Testis (tissue), 2 donors: ENCODE measurements around the gene MEF2C.

Source experiments
- POLR2A ChIP-seq: fragments of 450-650 bp; IDR thresholded peaks from one replicate; pipeline ENCODE4 v1.6.1; 2017; ENCODE audit warnings: antibody characterized with exemption, mild to moderate bottlenecking, moderate library complexity
- TF ChIP-seq, protein P1 (sequence below), 3 experiments: fragments of 450-650 bp in 2 of 3; fragments of 200-600 bp in 1 of 3; sonication (generic) in 1 of 3; IDR thresholded peaks; one replicate each; pipeline ENCODE4 v1.5.1; 2016 to 2019; ENCODE audit warnings: antibody characterized with exemption in 3 of 3, mild to moderate bottlenecking in 2 of 3, moderate library complexity in 1 of 3

- TF ChIP-seq, protein P1, sequence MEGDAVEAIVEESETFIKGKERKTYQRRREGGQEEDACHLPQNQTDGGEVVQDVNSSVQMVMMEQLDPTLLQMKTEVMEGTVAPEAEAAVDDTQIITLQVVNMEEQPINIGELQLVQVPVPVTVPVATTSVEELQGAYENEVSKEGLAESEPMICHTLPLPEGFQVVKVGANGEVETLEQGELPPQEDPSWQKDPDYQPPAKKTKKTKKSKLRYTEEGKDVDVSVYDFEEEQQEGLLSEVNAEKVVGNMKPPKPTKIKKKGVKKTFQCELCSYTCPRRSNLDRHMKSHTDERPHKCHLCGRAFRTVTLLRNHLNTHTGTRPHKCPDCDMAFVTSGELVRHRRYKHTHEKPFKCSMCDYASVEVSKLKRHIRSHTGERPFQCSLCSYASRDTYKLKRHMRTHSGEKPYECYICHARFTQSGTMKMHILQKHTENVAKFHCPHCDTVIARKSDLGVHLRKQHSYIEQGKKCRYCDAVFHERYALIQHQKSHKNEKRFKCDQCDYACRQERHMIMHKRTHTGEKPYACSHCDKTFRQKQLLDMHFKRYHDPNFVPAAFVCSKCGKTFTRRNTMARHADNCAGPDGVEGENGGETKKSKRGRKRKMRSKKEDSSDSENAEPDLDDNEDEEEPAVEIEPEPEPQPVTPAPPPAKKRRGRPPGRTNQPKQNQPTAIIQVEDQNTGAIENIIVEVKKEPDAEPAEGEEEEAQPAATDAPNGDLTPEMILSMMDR (IDR thresholded peaks at IDR 0.05) = no peak
- TF ChIP-seq POLR2A = no peak
Measured at GRCh38 chr5:88758591-88758990, 124.4 kb downstream of the MEF2C start.
